Thyroid gland (tissue), 4 donors: ENCODE data around the gene MYO1G. TPM values are rescaled to one million over a fixed set of nuclear protein-coding genes. Genes with fewer than 3 reads are reported as not detected.
"Not testable (repeated sequence)": the region's sequence is repeated elsewhere in the genome, so short reads cannot be mapped to it uniquely, and the experiment has no call there.

Experiments
- DNase-seq, 2 donors: peaks; one replicate each; pipeline ENCODE4 v3.0.0-alpha.2; 2019
- H3K27ac ChIP-seq, 3 donors: fragments of 200-600 bp; sonication (generic); 1 replicate in 2 of 3; 2 replicates in 1 of 3; pipeline ENCODE4 v1.5.1; 2016 to 2019; ENCODE audit warnings: mild to moderate bottlenecking in 1 of 3, moderate library complexity in 1 of 3
- H3K27me3 ChIP-seq: fragments of 200-600 bp; sonication (generic); one replicate; pipeline ENCODE4 v1.5.1; 2019
- H3K36me3 ChIP-seq, 2 donors: fragments of 200-600 bp; sonication (generic); one replicate each; pipeline ENCODE4 v1.5.1; 2016 to 2019
- H3K4me1 ChIP-seq, 2 donors: fragments of 200-600 bp; sonication (generic); one replicate each; pipeline ENCODE4 v1.5.1; 2017 to 2019
- H3K4me3 ChIP-seq, 3 donors: fragments of 200-600 bp; sonication (generic); replicated peaks in 1 of 3; 1 replicate in 2 of 3; 2 replicates in 1 of 3; pipeline ENCODE4 v1.5.1; 2016; ENCODE audit warnings: mild to moderate bottlenecking in 1 of 3
- H3K9me3 ChIP-seq: fragments of 200-600 bp; sonication (generic); one replicate; pipeline ENCODE4 v1.5.1; 2017
- POLR2A ChIP-seq, 2 donors: fragments of 450-650 bp; IDR thresholded peaks; one replicate each; pipeline ENCODE4 v1.6.1; 2017; ENCODE audit warnings: antibody characterized with exemption in 2 of 2, mild to moderate bottlenecking in 2 of 2, moderate library complexity in 1 of 2
- WGBS, 2 donors: methylation state at CpG; one replicate each; pipeline ENCODE4 v1.1.5; 2017; 5-methylcytosine and 5-hydroxymethylcytosine counted together
- intact Hi-C: fragments of 100-400 bp; cut with DNase I; formaldehyde crosslinking; loops from one replicate; pipeline ENCODE4 v1.15.1; 2023
- total RNA-seq, 4 donors: library from RNA; depleted of rRNA; stranded (reverse); fragments of >200 nt; gene quantifications; one replicate each; pipeline ENCODE4 v1.2.3, GENCODE V29; 2016
- TF ChIP-seq, protein P1 (sequence below), 6 experiments: fragments of 200-600 bp in 3 of 6; fragments of 450-650 bp in 3 of 6; sonication (generic) in 3 of 6; IDR thresholded peaks; one replicate each; pipeline ENCODE4 v1.5.1; 2016 to 2019; ENCODE audit warnings: antibody characterized with exemption in 6 of 6, mild to moderate bottlenecking in 2 of 6, inconsistent platforms in 1 of 6, moderate library complexity in 1 of 6

The MYO1G gene
- total RNA-seq, 4 donors from 2014 or later: 0.78 to 3.8 (median 2.0) TPM

DNA sequence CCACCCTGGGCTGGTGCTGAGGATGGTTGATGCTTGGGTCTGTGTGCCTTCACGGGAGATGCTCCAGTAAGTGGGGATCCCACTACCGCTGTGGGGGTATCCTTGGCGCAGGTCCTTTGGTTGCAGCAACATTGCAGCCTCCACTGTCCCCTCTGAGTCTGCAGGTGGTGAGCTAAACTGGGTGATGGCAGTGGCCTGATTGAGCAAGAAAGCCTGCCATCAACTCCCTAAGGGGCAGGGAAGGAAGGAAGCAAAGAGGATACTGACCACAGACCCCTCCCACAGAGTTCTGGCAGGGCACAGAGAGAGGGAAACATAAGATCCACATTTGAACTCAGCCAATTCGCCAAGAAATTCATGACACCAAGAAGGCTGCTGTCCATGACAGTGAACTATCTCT lies 43.2 kb downstream of the MYO1G start:
- Histone ChIP-seq H3K27me3 (no peaks in the 10 kb centered on the region), H3K36me3 (no peaks in the 10 kb centered on the region), H3K27ac (no peak overlapping the region), H3K9me3 (no peaks in the 10 kb centered on the region), H3K4me3 (no peak overlapping the region), H3K4me1 (peaks cover 8 to 11% of the 10 kb centered on the region in 2 donors)
- no peak for DNase-seq
- 74 to 89% methylated on average over 4 of the region's 4 CpGs for WGBS, 2 donors
- TF ChIP-seq, protein P1, sequence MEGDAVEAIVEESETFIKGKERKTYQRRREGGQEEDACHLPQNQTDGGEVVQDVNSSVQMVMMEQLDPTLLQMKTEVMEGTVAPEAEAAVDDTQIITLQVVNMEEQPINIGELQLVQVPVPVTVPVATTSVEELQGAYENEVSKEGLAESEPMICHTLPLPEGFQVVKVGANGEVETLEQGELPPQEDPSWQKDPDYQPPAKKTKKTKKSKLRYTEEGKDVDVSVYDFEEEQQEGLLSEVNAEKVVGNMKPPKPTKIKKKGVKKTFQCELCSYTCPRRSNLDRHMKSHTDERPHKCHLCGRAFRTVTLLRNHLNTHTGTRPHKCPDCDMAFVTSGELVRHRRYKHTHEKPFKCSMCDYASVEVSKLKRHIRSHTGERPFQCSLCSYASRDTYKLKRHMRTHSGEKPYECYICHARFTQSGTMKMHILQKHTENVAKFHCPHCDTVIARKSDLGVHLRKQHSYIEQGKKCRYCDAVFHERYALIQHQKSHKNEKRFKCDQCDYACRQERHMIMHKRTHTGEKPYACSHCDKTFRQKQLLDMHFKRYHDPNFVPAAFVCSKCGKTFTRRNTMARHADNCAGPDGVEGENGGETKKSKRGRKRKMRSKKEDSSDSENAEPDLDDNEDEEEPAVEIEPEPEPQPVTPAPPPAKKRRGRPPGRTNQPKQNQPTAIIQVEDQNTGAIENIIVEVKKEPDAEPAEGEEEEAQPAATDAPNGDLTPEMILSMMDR (IDR thresholded peaks at IDR 0.05): no peak
- TF ChIP-seq POLR2A (IDR thresholded peaks at IDR 0.05): no peak
- intact Hi-C loops: no loop called here

DNA sequence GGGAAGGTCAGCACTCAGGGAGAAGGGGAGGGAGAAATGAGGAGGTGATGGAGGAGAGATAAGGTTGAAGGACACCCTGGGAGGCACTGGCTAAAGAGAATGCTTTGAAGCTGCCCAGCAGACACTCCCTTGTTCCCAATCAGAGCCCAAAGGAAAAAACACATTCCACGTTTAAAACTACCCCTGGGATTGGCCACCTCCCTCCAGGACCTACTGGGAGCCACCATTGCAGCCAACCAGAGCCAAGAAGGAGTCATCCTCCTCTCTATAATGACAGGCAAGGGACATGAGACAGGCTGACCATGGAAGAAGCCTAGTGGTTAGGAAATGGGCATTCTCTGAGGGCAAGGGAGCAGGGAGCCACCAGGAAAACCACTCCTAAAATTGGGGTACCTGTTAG lies 43.8 kb downstream of the MYO1G start:
- no peak for DNase-seq
- intact Hi-C loops: no loop called here
- WGBS, 2 donors: 29 to 50% methylated on average over 1 of the region's 1 CpG
- Histone ChIP-seq H3K27me3 (no peaks in the 10 kb centered on the region), H3K27ac (no peak overlapping the region), H3K36me3 (no peaks in the 10 kb centered on the region), H3K4me1 (peaks cover 8 to 11% of the 10 kb centered on the region in 2 donors), H3K4me3 (no peak overlapping the region), H3K9me3 (no peaks in the 10 kb centered on the region)
- TF ChIP-seq, protein P1 (IDR thresholded peaks at IDR 0.05): no peak
- no peak for TF ChIP-seq POLR2A (IDR thresholded peaks at IDR 0.05)

DNA sequence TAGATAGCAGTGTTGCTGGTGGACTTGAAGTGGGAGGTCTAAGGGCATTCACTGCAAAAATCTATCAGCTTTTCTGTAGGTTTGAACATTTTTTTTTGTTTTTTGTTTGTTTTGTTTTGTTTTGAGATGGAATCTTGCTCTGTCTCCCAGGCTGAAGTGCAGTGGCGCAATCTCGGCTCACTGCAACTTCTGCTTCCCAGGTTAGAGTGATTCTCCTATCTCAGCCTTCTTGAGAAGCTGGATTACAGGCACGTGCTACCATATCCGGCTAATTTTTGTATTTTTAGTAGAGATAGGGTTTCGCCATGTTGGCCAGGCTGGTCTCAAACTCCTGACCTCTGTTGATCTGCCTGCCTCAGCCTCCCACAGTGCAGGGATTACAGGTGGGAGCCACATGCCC lies 44.3 kb downstream of the MYO1G start:
- peaks cover 8 to 11% of the 10 kb centered on the region in 2 donors for H3K4me1 ChIP-seq
- H3K27ac ChIP-seq, H3K9me3 ChIP-seq, intact Hi-C loops, H3K4me3 ChIP-seq, DNase-seq, H3K27me3 ChIP-seq, H3K36me3 ChIP-seq: not testable (repeated sequence)
- 81 to 83% methylated on average over 5 of the region's 5 CpGs for WGBS, 2 donors

DNA sequence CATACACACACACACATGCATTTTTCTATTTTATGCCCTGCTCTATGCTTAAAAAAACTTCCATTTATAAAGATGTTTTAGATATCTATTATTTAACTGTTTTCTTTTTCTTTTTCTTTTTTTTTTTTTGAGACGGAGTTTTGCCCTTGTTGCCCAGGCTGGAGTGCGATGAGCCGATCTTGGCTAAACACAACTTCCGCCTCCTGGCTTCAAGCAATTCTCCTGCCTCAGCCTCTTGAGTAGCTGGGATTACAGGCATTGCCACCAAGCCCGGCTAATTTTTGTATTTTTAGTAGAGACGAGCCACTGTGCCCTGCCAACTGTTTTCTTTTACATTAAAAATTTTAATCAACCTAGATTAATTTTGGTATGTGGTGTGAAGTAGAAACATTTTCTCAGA lies 47.9 kb downstream of the MYO1G start:
- Histone ChIP-seq H3K27ac (no peak overlapping the region), H3K36me3 (no peaks in the 10 kb centered on the region), H3K4me3 (no peak overlapping the region), H3K9me3 (no peaks in the 10 kb centered on the region), H3K27me3 (no peaks in the 10 kb centered on the region), H3K4me1 (peaks cover 8 to 11% of the 10 kb centered on the region in 2 donors)
- intact Hi-C loops: no loop called here
- 34% methylated on average over 6 of the region's 6 CpGs for WGBS, 2 donors
- DNase-seq: peak; percentile 52 to 58
- no peak for TF ChIP-seq POLR2A (IDR thresholded peaks at IDR 0.05)
- TF ChIP-seq, protein P1 (IDR thresholded peaks at IDR 0.05): no peak

DNA sequence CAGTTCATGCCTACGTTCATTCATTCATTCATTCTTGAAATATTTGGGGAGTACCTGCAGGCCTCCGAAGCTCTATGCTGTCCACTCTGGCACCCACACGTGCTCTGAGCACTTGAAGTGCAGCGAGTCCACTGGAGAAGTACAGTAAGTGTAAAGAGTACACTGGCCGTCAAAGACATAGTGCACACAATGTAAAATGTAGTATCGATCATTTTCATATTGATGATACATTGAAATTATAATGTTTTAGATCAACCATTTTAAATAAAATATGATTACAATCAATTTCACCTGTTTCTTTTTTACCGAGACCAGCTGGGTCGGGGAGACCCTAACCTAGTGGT lies 56.5 kb downstream of the MYO1G start:
- no peak for DNase-seq
- no peaks in the 10 kb centered on the region for H3K27me3 ChIP-seq
- intact Hi-C loops: loop anchor here (5.0 to 10.0 kb wide), 3 partner anchors 65 to 335 kb away; no protein-coding TSS in a partner anchor
- WGBS, 2 donors: 65 to 66% methylated on average over 8 of the region's 8 CpGs
- H3K9me3 ChIP-seq: no peaks in the 10 kb centered on the region
- no peaks in the 10 kb centered on the region for H3K36me3 ChIP-seq
- H3K27ac ChIP-seq: no peak overlapping the region
- TF ChIP-seq, protein P1 (IDR thresholded peaks at IDR 0.05): no peak
- no peak for TF ChIP-seq POLR2A (IDR thresholded peaks at IDR 0.05)
- peaks cover 0 to 12% of the 10 kb centered on the region in 2 donors for H3K4me1 ChIP-seq
- no peak overlapping the region for H3K4me3 ChIP-seq
